Astrocyte (in vitro differentiated cells and primary cell): Measurements from ENCODE around the gene HYLS1. TPM values are rescaled to one million over a fixed set of nuclear protein-coding genes. Genes with fewer than 3 reads are reported as not detected.
A peak's percentile ranks its signal among the peaks of the same experiment; 100 is the strongest.

Source experiments
- DNase-seq: peaks from one replicate; pipeline ENCODE4 v3.0.0-alpha.2; 2010; ENCODE audit warnings: low read depth
- FAIRE-seq: peaks from 2 replicates; lab custom pipeline; 2011; peaks lifted over from hg19 to GRCh38; lab: Jason Lieb, UNC
- H2AFZ ChIP-seq: 2 replicates; pipeline ENCODE4 v1.6.0; 2012; ENCODE audit warnings: low read depth, low read length, inconsistent platforms
- H3K27ac ChIP-seq: 2 replicates; pipeline ENCODE4 v1.5.1; 2011; ENCODE audit warnings: low read depth, low read length, inconsistent platforms
- H3K27me3 ChIP-seq: 2 replicates; pipeline ENCODE4 v1.6.0; 2011; ENCODE audit warnings: low read length, inconsistent platforms; ENCODE audit not compliant: insufficient read depth
- H3K36me3 ChIP-seq: 2 replicates; pipeline ENCODE4 v1.5.1; 2011; ENCODE audit warnings: low read length, inconsistent platforms; ENCODE audit not compliant: insufficient read depth
- H3K4me1 ChIP-seq: 2 replicates; pipeline ENCODE4 v1.5.1; 2011; ENCODE audit warnings: low read length, inconsistent platforms; ENCODE audit not compliant: insufficient read depth
- H3K4me2 ChIP-seq: 2 replicates; pipeline ENCODE4 v1.6.0; 2012; ENCODE audit warnings: low read length, inconsistent platforms
- H3K4me3 ChIP-seq: 2 replicates; pipeline ENCODE4 v1.5.1; 2011; ENCODE audit warnings: low read depth, mild to moderate bottlenecking, low read length, inconsistent platforms; ENCODE audit not compliant: insufficient read depth
- H3K79me2 ChIP-seq: 2 replicates; pipeline ENCODE4 v1.6.0; 2012; ENCODE audit warnings: mild to moderate bottlenecking, low read length, inconsistent platforms; ENCODE audit not compliant: insufficient read depth
- H3K9ac ChIP-seq: 2 replicates; pipeline ENCODE4 v1.6.0; 2012; ENCODE audit warnings: mild to moderate bottlenecking, low read length, inconsistent platforms
- H3K9me3 ChIP-seq: 2 replicates; pipeline ENCODE4 v1.5.1; 2012; ENCODE audit warnings: low read depth, mild to moderate bottlenecking, low read length, inconsistent platforms; ENCODE audit not compliant: insufficient read depth
- H4K20me1 ChIP-seq: 2 replicates; pipeline ENCODE4 v1.6.0; 2012; ENCODE audit warnings: low read length, inconsistent platforms; ENCODE audit not compliant: insufficient read depth
- H3K27ac Mint-ChIP-seq: one replicate; pipeline ENCODE4 v1.8.0; 2021; ENCODE audit warnings: mild to moderate bottlenecking, mixed read lengths; ENCODE audit not compliant: unreplicated experiment
- H3K27me3 Mint-ChIP-seq: one replicate; pipeline ENCODE4 v1.8.0; 2021; ENCODE audit warnings: low read depth, mixed read lengths; ENCODE audit not compliant: unreplicated experiment
- H3K36me3 Mint-ChIP-seq: one replicate; pipeline ENCODE4 v1.8.0; 2021; ENCODE audit warnings: low read depth, mixed read lengths; ENCODE audit not compliant: unreplicated experiment
- H3K4me1 Mint-ChIP-seq: one replicate; pipeline ENCODE4 v1.8.0; 2021; ENCODE audit warnings: low read depth, mixed read lengths; ENCODE audit not compliant: unreplicated experiment
- H3K4me3 Mint-ChIP-seq: one replicate; pipeline ENCODE4 v1.8.0; 2021; ENCODE audit warnings: mild to moderate bottlenecking, moderate library complexity, mixed read lengths; ENCODE audit not compliant: unreplicated experiment
- H3K9me3 Mint-ChIP-seq: one replicate; pipeline ENCODE4 v1.8.0; 2021; ENCODE audit warnings: mild to moderate bottlenecking, mixed read lengths; ENCODE audit not compliant: unreplicated experiment
- CTCF ChIP-seq: IDR thresholded peaks from 2 replicates; pipeline ENCODE4 v1.5.1; 2011; ENCODE audit warnings: low read depth, mild to moderate bottlenecking, inconsistent platforms, low read length, moderate library complexity; ENCODE audit not compliant: insufficient read depth
- EZH2 ChIP-seq: IDR thresholded peaks from 2 replicates; pipeline ENCODE4 v1.6.1; 2012; ENCODE audit warnings: mild to moderate bottlenecking, low read length, inconsistent platforms; ENCODE audit not compliant: insufficient read depth
- total RNA-seq: library from RNA; stranded (reverse); gene quantifications from 2 replicates; pipeline ENCODE4 v1.2.1, GENCODE V29; 2021

The HYLS1 gene
- total RNA-seq, 1 donor from 2014 or later, result 3.2 TPM

- no peak for TF ChIP-seq CTCF
- no peak for TF ChIP-seq EZH2
- peak overlapping the region; percentile 86 for H3K4me2 ChIP-seq
- peaks cover 45% of the 10 kb centered on the region for H3K79me2 ChIP-seq
- FAIRE-seq, result no peak
- peaks cover 3% of the 10 kb centered on the region for H3K9me3 Mint-ChIP-seq
- peak overlapping the region; percentile 97 for H3K4me3 Mint-ChIP-seq
- H3K27me3 Mint-ChIP-seq, result peaks cover 16% of the 10 kb centered on the region
- H3K27me3 ChIP-seq, result peaks cover 14% of the 10 kb centered on the region
- peaks cover 9% of the 10 kb centered on the region for H3K4me1 ChIP-seq
- peak overlapping the region; percentile 95 for H2AFZ ChIP-seq
- H3K36me3 ChIP-seq, result peaks cover 8% of the 10 kb centered on the region
- peaks cover 5% of the 10 kb centered on the region for H3K4me1 Mint-ChIP-seq
- H3K27ac Mint-ChIP-seq, result peak overlapping the region; percentile 89
- H3K4me3 ChIP-seq, result peak overlapping the region; percentile 98
- DNase-seq, result no peak
- peak overlapping the region; percentile 47 for H3K27ac ChIP-seq
- peak overlapping the region; percentile 87 for H3K9ac ChIP-seq
- H4K20me1 ChIP-seq, result peaks cover 22% of the 10 kb centered on the region
- peaks cover 6% of the 10 kb centered on the region for H3K36me3 Mint-ChIP-seq
- no peaks in the 10 kb centered on the region for H3K9me3 ChIP-seq
Measured at GRCh38 chr11:125902277-125902926, 14.9 kb downstream of the HYLS1 start.

DNA sequence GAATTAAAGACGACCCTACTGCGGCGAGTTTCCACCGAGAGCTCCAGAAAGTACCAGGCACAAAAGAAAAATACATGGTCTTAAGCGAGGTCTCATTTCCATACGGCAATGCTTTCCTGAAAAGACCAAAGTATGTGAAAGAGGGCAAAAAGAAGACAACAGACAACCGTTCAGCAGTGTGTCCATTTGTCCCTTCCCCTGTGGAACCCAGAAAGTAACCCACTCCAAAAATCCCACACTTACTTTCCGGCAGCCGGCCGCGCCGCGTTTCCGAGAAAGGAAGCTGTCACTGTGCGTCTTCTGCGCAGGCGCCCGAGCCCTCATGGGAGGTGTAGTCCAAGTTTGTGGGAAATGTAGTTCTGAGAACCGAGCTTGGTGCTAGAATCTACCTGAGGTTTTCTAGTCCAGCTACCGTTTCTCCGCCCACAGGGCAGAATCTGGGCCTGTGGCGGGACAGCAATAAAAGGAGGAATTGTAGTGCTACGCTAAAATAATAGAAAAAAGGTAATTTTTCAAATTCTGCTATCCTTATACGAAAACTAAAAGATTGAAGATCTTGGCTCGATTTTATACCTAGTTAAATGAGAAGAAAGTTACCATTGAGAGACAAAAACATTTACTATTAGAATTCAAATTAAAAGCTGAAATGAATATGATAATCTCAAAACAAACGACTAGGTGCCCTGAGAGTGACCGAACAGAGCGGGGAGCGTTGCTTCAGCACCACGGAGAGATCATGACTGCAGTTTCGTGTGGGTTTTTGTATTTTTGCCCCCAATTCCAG, 15.7 kb downstream of the HYLS1 start, which contains the start of gene PUS3:
Gene PUS3, minus strand, starts transcription at position 280 of the 784 bp plus-strand sequence. CDS start 6,922 bp downstream, outside the sequence.
- Histone ChIP-seq H3K4me3 (peak within 1 kb of the TSS; percentile 98), H3K36me3 (peaks cover 8% of the 10 kb centered on the region), H2AFZ (peak within 1 kb of the TSS; percentile 95), H3K79me2 (peaks cover 38% of the 10 kb centered on the region), H4K20me1 (peaks cover 18% of the 10 kb centered on the region), H3K9ac (peak within 1 kb of the TSS; percentile 87), H3K9me3 (no peaks in the 10 kb centered on the region), H3K27me3 (peaks cover 14% of the 10 kb centered on the region), H3K4me1 (peaks cover 9% of the 10 kb centered on the region), H3K4me2 (peak within 1 kb of the TSS; percentile 86), H3K27ac (peak within 1 kb of the TSS; percentile 47)
- no peak for FAIRE-seq
- H3K27ac Mint-ChIP-seq, result peak within 1 kb of the TSS; percentile 89
- H3K36me3 Mint-ChIP-seq, result peaks cover 6% of the 10 kb centered on the region
- H3K27me3 Mint-ChIP-seq, result peaks cover 16% of the 10 kb centered on the region
- peaks cover 5% of the 10 kb centered on the region for H3K4me1 Mint-ChIP-seq
- H3K4me3 Mint-ChIP-seq, result peak within 1 kb of the TSS; percentile 97
- peak; percentile 63 for DNase-seq
- no peak for TF ChIP-seq EZH2
- no peak for TF ChIP-seq CTCF
- peaks cover 3% of the 10 kb centered on the region for H3K9me3 Mint-ChIP-seq
